SH-SY5Y (cell line): ENCODE measurements around the gene OPCML.

Source experiments
- GATA2 ChIP-seq: IDR thresholded peaks from 2 replicates; pipeline ENCODE4 v1.6.1; 2011; ENCODE audit warnings: mild to moderate bottlenecking, low read depth, low read length
- GATA3 ChIP-seq: IDR thresholded peaks from 2 replicates; pipeline ENCODE4 v1.6.1; 2011; ENCODE audit warnings: low read depth, mild to moderate bottlenecking, low read length, moderate library complexity

- TF ChIP-seq GATA2, result no peak
- TF ChIP-seq GATA3, result no peak
Observed at GRCh38 chr11:133506551-133507094, 25.7 kb downstream of the OPCML start.
